A549 (cell line): Measurements from ENCODE around the gene PODN.

ENCODE experiments used
- BHLHE40 ChIP-seq: IDR thresholded peaks from 2 replicates; pipeline ENCODE4 v1.6.1; 2012; ENCODE audit warnings: low read depth, low read length, inconsistent platforms
- CBX8 ChIP-seq: fragments of 200-600 bp; sonication (generic); IDR thresholded peaks from 2 replicates; pipeline ENCODE4 v1.6.1; 2016
- CEBPB ChIP-seq, 2 experiments: fragments of >200 bp in 1 of 2; sonication (Bioruptor Twin) in 1 of 2; formaldehyde crosslinking in 1 of 2; IDR thresholded peaks; 2 replicates each; pipeline ENCODE4 v1.6.1; 2012 to 2016
- CHD2 ChIP-seq: fragments of 150-350 bp; IDR thresholded peaks from 2 replicates; pipeline ENCODE4 v1.6.1; 2014; ENCODE audit warnings: low read length; ENCODE audit not compliant: partially characterized antibody
- EHMT2 ChIP-seq: fragments of 200-600 bp; sonication (generic); IDR thresholded peaks from 2 replicates; pipeline ENCODE4 v1.6.1; 2016; ENCODE audit warnings: antibody characterized with exemption, low read depth, mild to moderate bottlenecking, moderate library complexity
- EP300 ChIP-seq, 2 experiments: fragments of >200 bp; sonication (Bioruptor Twin); formaldehyde crosslinking; IDR thresholded peaks; 2 replicates in 1 of 2; 3 replicates in 1 of 2; pipeline ENCODE4 v1.6.1; 2016 to 2017
- NR3C1 ChIP-seq: fragments of >200 bp; sonication (Bioruptor Twin); formaldehyde crosslinking; IDR thresholded peaks from 3 replicates; pipeline ENCODE4 v1.6.1; 2017
- POLR2A ChIP-seq: IDR thresholded peaks from 2 replicates; pipeline ENCODE4 v1.6.1; 2012; ENCODE audit warnings: mild to moderate bottlenecking, low read length
- RAD21 ChIP-seq, 2 experiments: fragments of >200 bp in 1 of 2; sonication (Bioruptor Twin) in 1 of 2; formaldehyde crosslinking in 1 of 2; IDR thresholded peaks in 1 of 2; conservative IDR thresholded peaks in 1 of 2; 2 replicates in 1 of 2; 3 replicates in 1 of 2; pipeline ENCODE4 v1.6.1; 2012 to 2018; ENCODE audit warnings: inconsistent platforms in 1 of 2
- TF ChIP-seq, protein P1 (sequence below): fragments of >200 bp; sonication (Bioruptor Twin); formaldehyde crosslinking; IDR thresholded peaks from 3 replicates; pipeline ENCODE4 v1.5.1; 2016
- TF ChIP-seq, protein P2 (sequence below): fragments of 150-350 bp; IDR thresholded peaks from 2 replicates; pipeline ENCODE4 v1.6.1; 2014; ENCODE audit warnings: low read depth, mild to moderate bottlenecking, low read length
- TF ChIP-seq, protein P3 (sequence below): fragments of 250-450 bp; sonication (Bioruptor Pico); IDR thresholded peaks from 2 replicates; pipeline ENCODE4 v1.5.0; 2021; ENCODE audit warnings: mild to moderate bottlenecking, moderate library complexity, borderline replicate concordance

DNA sequence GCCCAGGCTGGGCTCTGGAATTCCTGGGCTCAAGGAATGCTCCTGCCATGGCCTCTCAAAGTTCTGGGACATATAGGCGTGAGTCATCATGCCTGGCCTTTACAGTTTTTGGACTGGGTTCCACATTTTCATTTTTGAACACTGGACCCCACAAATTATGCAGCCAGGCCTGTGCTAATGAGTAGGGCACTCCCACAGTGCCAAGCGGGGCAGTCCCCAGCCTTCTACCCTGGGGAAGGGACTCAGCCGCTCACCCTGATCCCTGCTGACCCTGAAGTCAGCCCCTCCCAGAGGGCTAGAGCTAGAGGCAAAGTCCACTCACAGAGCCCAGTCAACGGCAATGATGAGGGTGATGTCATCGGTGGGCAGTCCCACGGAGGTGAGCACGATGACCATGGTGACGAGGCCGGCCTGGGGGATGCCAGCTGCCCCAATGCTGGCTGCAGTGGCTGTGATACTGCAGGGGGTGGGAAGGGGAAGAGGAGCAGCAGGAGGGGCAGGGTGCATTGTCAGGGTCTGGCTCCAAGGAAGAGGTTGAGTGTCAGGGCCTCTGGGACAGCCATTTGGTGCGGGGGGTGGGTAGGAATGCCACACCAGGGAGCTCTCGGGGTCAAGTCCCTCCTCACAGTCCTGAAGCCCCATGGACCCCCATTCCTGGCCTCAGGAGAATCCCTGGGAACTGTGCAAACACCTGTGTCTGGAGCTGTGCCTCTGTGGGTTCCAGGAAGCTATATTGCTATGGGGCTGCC is 27.6 kb downstream of the PODN start:
- TF ChIP-seq BHLHE40 (no peak), EHMT2 (no peak), EP300 (IDR thresholded peaks at IDR 0.05) (no peak), POLR2A (no peak), CEBPB (IDR thresholded peaks at IDR 0.05) (no peak), NR3C1 (no peak), RAD21 (conservative IDR thresholded peaks at IDR 0.05 in 1 of 2, IDR thresholded peaks at IDR 0.05 in 1 of 2) (no peak), CHD2 (no peak), CBX8 (no peak)
- TF ChIP-seq, protein P1, sequence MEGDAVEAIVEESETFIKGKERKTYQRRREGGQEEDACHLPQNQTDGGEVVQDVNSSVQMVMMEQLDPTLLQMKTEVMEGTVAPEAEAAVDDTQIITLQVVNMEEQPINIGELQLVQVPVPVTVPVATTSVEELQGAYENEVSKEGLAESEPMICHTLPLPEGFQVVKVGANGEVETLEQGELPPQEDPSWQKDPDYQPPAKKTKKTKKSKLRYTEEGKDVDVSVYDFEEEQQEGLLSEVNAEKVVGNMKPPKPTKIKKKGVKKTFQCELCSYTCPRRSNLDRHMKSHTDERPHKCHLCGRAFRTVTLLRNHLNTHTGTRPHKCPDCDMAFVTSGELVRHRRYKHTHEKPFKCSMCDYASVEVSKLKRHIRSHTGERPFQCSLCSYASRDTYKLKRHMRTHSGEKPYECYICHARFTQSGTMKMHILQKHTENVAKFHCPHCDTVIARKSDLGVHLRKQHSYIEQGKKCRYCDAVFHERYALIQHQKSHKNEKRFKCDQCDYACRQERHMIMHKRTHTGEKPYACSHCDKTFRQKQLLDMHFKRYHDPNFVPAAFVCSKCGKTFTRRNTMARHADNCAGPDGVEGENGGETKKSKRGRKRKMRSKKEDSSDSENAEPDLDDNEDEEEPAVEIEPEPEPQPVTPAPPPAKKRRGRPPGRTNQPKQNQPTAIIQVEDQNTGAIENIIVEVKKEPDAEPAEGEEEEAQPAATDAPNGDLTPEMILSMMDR = no peak
- TF ChIP-seq, protein P2, sequence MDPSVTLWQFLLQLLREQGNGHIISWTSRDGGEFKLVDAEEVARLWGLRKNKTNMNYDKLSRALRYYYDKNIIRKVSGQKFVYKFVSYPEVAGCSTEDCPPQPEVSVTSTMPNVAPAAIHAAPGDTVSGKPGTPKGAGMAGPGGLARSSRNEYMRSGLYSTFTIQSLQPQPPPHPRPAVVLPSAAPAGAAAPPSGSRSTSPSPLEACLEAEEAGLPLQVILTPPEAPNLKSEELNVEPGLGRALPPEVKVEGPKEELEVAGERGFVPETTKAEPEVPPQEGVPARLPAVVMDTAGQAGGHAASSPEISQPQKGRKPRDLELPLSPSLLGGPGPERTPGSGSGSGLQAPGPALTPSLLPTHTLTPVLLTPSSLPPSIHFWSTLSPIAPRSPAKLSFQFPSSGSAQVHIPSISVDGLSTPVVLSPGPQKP = no peak
- TF ChIP-seq, protein P3, sequence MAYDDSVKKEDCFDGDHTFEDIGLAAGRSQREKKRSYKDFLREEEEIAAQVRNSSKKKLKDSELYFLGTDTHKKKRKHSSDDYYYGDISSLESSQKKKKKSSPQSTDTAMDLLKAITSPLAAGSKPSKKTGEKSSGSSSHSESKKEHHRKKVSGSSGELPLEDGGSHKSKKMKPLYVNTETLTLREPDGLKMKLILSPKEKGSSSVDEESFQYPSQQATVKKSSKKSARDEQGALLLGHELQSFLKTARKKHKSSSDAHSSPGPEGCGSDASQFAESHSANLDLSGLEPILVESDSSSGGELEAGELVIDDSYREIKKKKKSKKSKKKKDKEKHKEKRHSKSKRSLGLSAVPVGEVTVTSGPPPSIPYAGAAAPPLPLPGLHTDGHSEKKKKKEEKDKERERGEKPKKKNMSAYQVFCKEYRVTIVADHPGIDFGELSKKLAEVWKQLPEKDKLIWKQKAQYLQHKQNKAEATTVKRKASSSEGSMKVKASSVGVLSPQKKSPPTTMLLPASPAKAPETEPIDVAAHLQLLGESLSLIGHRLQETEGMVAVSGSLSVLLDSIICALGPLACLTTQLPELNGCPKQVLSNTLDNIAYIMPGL (CRISPR knock-in tag) = no peak
